HCT116 (cell line): ENCODE results near the gene BCL11A. TPM values are rescaled to one million over a fixed set of nuclear protein-coding genes. Genes with fewer than 3 reads are reported as not detected.

Experiments used
- ATAC-seq: fragments of 200-7000 bp; cut with Tn5 transposase; 2 replicates; pipeline ENCODE4 v1.9.1; 2020; ENCODE audit warnings: mild to moderate bottlenecking, moderate library complexity
- BruUV-seq: library from RNA; stranded (reverse); fragments of 400-500 nt; replicated peaks from 2 replicates; lab custom pipeline; 2021; lab: Mats Ljungman, UMichigan
- CTCF ChIA-PET: fragments of 300-600 bp; sonication (Branson Sonifier 250); formaldehyde crosslinking; loops from one replicate; lab custom pipeline; 2021; ENCODE audit warnings: antibody characterized with exemption; lab: Charles Lee
- POLR2A ChIA-PET: fragments of 300-600, 350-600 bp; sonication (Branson Sonifier 250); formaldehyde crosslinking; loops from one replicate; lab custom pipeline; 2021; ENCODE audit warnings: antibody characterized with exemption; lab: Charles Lee
- RAD21 ChIA-PET, 2 experiments: fragments of 300-600 bp; sonication (Branson Sonifier 250); formaldehyde crosslinking; loops; one replicate each; lab custom pipeline; 2023; ENCODE audit warnings: low total read pairs in 2 of 2; ENCODE audit not compliant: uncharacterized antibody in 2 of 2, unreplicated experiment in 2 of 2, low non-redundant PET in 1 of 2; lab: Charles Lee
- DNase-seq: peaks from one replicate; pipeline ENCODE4 v3.0.0-alpha.2; 2010; ENCODE audit warnings: low read depth, low spot score
- H2AFZ ChIP-seq: fragments of 200-600 bp; shearing (Covaris generic), sonication (generic); 2 replicates; pipeline ENCODE4 v1.6.1; 2017; ENCODE audit warnings: low read depth, mixed run types, mixed read lengths, antibody characterized with exemption, low read length; ENCODE audit not compliant: poor library complexity, severe bottlenecking
- H3K27ac ChIP-seq: 2 replicates; pipeline ENCODE4 v1.5.1; 2012; ENCODE audit warnings: low read depth, low read length
- H3K27me3 ChIP-seq: fragments of 200-600 bp; sonication (generic); 2 replicates; pipeline ENCODE4 v1.6.1; 2016; ENCODE audit warnings: mixed run types, low read length, mixed read lengths; ENCODE audit not compliant: insufficient read depth
- H3K36me3 ChIP-seq, 2 experiments: fragments of 200-500 bp in 1 of 2; fragments of 200-600 bp in 1 of 2; sonication (Bioruptor generic) in 1 of 2; sonication (generic) in 1 of 2; 2 replicates each; pipeline versions ENCODE4 v1.5.1 to v1.6.1; 2014 to 2016; ENCODE audit warnings: low read length in 2 of 2, inconsistent platforms in 1 of 2, mixed read lengths in 1 of 2, mixed run types in 1 of 2; ENCODE audit not compliant: insufficient read depth in 2 of 2, control insufficient read depth in 1 of 2
- H3K4me1 ChIP-seq, 2 experiments: fragments of 200-600 bp in 1 of 2; sonication (generic) in 1 of 2; 2 replicates each; pipeline versions ENCODE4 v1.5.1 to v1.6.1; 2012 to 2017; ENCODE audit warnings: low read length in 2 of 2, inconsistent platforms in 1 of 2, mild to moderate bottlenecking in 1 of 2, mixed read lengths in 1 of 2, mixed run types in 1 of 2, moderate library complexity in 1 of 2; ENCODE audit not compliant: insufficient read depth in 2 of 2, control insufficient read depth in 1 of 2
- H3K4me2 ChIP-seq: fragments of 200-600 bp; sonication (generic); 2 replicates; pipeline ENCODE4 v1.6.1; 2017; ENCODE audit warnings: mixed run types, low read length, mixed read lengths
- H3K4me3 ChIP-seq, 2 experiments: fragments of 200-600 bp in 1 of 2; sonication (generic) in 1 of 2; replicated peaks in 1 of 2; 2 replicates each; pipeline ENCODE4 v1.5.1; 2011 to 2016; ENCODE audit warnings: low read length in 2 of 2, control low read depth in 1 of 2, low read depth in 1 of 2, mild to moderate bottlenecking in 1 of 2, mixed read lengths in 1 of 2, mixed run types in 1 of 2
- H3K79me2 ChIP-seq: fragments of 200-600 bp; sonication (generic); 2 replicates; pipeline ENCODE4 v1.6.1; 2017; ENCODE audit warnings: mild to moderate bottlenecking, mixed run types, low read length, moderate library complexity, mixed read lengths; ENCODE audit not compliant: insufficient read depth
- H3K9ac ChIP-seq: fragments of 200-600 bp; sonication (generic); 2 replicates; pipeline ENCODE4 v1.6.1; 2016; ENCODE audit warnings: low read length, mixed read lengths
- H3K9me2 ChIP-seq: fragments of 200-600 bp; sonication (generic), shearing (Covaris generic); 2 replicates; pipeline ENCODE4 v1.6.1; 2017; ENCODE audit warnings: mixed run types, mild to moderate bottlenecking, moderate library complexity; ENCODE audit not compliant: insufficient read depth
- H3K9me3 ChIP-seq, 2 experiments: fragments of 200-500 bp in 1 of 2; fragments of 200-600 bp in 1 of 2; sonication (Bioruptor generic) in 1 of 2; sonication (generic) in 1 of 2; 2 replicates each; pipeline ENCODE4 v1.6.1; 2014 to 2017; ENCODE audit warnings: low read length in 2 of 2, mixed read lengths in 2 of 2, inconsistent platforms in 1 of 2, low read depth in 1 of 2, mild to moderate bottlenecking in 1 of 2, mixed run types in 1 of 2, moderate library complexity in 1 of 2; ENCODE audit not compliant: control insufficient read depth in 1 of 2, insufficient read depth in 1 of 2
- H4K20me1 ChIP-seq: fragments of 200-600 bp; sonication (generic), shearing (Covaris generic); 2 replicates; pipeline ENCODE4 v1.6.1; 2017; ENCODE audit warnings: mixed run types, mild to moderate bottlenecking, moderate library complexity; ENCODE audit not compliant: insufficient read depth
- CBX3 ChIP-seq: IDR thresholded peaks from 2 replicates; pipeline ENCODE4 v1.6.1; 2012; ENCODE audit warnings: low read depth
- CEBPB ChIP-seq: IDR thresholded peaks from 2 replicates; pipeline ENCODE4 v1.6.1; 2012; ENCODE audit warnings: low read depth
- CTCF ChIP-seq, 3 experiments: fragments of 200-600 bp in 1 of 3; sonication (generic) in 1 of 3; IDR thresholded peaks in 2 of 3; conservative IDR thresholded peaks in 1 of 3; 2 replicates each; pipeline ENCODE4 v1.5.1; 2012 to 2017; ENCODE audit warnings: low read depth in 2 of 3, low read length in 2 of 3, antibody characterized with exemption in 1 of 3, borderline replicate concordance in 1 of 3, control low read depth in 1 of 3, mild to moderate bottlenecking in 1 of 3, mixed read lengths in 1 of 3, mixed run types in 1 of 3, moderate library complexity in 1 of 3; ENCODE audit not compliant: insufficient read depth in 1 of 3
- EGR1 ChIP-seq: IDR thresholded peaks from 2 replicates; pipeline ENCODE4 v1.6.1; 2012; ENCODE audit warnings: low read depth
- ELF1 ChIP-seq: IDR thresholded peaks from 2 replicates; pipeline ENCODE4 v1.6.1; 2012; ENCODE audit warnings: low read depth, borderline replicate concordance
- EZH2 ChIP-seq: fragments of 200-600 bp; sonication (generic); IDR thresholded peaks from 2 replicates; pipeline ENCODE4 v1.6.1; 2017; ENCODE audit warnings: antibody characterized with exemption, mixed run types
- FOSL1 ChIP-seq: IDR thresholded peaks from 2 replicates; pipeline ENCODE4 v1.6.1; 2012; ENCODE audit warnings: low read depth
- JUND ChIP-seq: IDR thresholded peaks from 2 replicates; pipeline ENCODE4 v1.6.1; 2012
- MAX ChIP-seq: IDR thresholded peaks from 2 replicates; pipeline ENCODE4 v1.6.1; 2012
- POLR2A ChIP-seq: IDR thresholded peaks from 2 replicates; pipeline ENCODE4 v1.7.0; 2011; ENCODE audit warnings: borderline replicate concordance; ENCODE audit not compliant: insufficient read depth, insufficient read length; ENCODE audit errors: extremely low read depth
- POLR2AphosphoS5 ChIP-seq: IDR thresholded peaks from 2 replicates; pipeline ENCODE4 v1.6.1; 2011; ENCODE audit warnings: mild to moderate bottlenecking, low read depth, low read length, moderate library complexity
- RAD21 ChIP-seq: IDR thresholded peaks from 2 replicates; pipeline ENCODE4 v1.6.1; 2012; ENCODE audit warnings: low read depth, mild to moderate bottlenecking
- REST ChIP-seq: IDR thresholded peaks from 2 replicates; pipeline ENCODE4 v1.6.1; 2012; ENCODE audit warnings: low read depth
- SIN3A ChIP-seq: IDR thresholded peaks from 2 replicates; pipeline ENCODE4 v1.6.1; 2012; ENCODE audit warnings: low read depth
- SRF ChIP-seq: IDR thresholded peaks from 2 replicates; pipeline ENCODE4 v1.6.1; 2012; ENCODE audit warnings: low read depth
- YY1 ChIP-seq: IDR thresholded peaks from 2 replicates; pipeline ENCODE4 v1.6.1; 2011; ENCODE audit warnings: low read length, low read depth, moderate library complexity, mild to moderate bottlenecking; ENCODE audit not compliant: insufficient replicate concordance; ENCODE audit errors: extremely low read depth
- ZBTB33 ChIP-seq: IDR thresholded peaks from 2 replicates; pipeline ENCODE4 v1.6.1; 2011; ENCODE audit warnings: mild to moderate bottlenecking, low read length, moderate library complexity; ENCODE audit not compliant: insufficient replicate concordance; ENCODE audit errors: extremely low read depth
- ZNF274 ChIP-seq: fragments of 200-500 bp; sonication (Bioruptor generic); IDR thresholded peaks from 2 replicates; pipeline ENCODE4 v1.6.1; 2014; ENCODE audit warnings: mild to moderate bottlenecking, low read depth, low read length, inconsistent platforms
- intact Hi-C: fragments of 100-400 bp; cut with micrococcal nuclease; formaldehyde crosslinking; loops from 2 replicates; pipeline ENCODE4 v1.10.0; 2022
- total RNA-seq: library from RNA; stranded (reverse); gene quantifications from one replicate; pipeline ENCODE4 v1.2.1, GENCODE V29; 2021; ENCODE audit not compliant: unreplicated experiment

Gene BCL11A
- total RNA-seq, 1 experiment from 2014 or later, result 0.71 TPM

GRCh38 chr2:60529136-60529784, 24.2 kb downstream of the BCL11A start:
- Histone ChIP-seq H3K36me3 (no peaks in the 10 kb centered on the region), H3K4me3 (no peak overlapping the region), H2AFZ (no peak overlapping the region), H3K27ac (no peak overlapping the region), H3K9me2 (no peaks in the 10 kb centered on the region), H3K27me3 (peaks cover 69% of the 10 kb centered on the region), H3K9ac (no peak overlapping the region), H3K4me1 (no peaks in the 10 kb centered on the region), H3K79me2 (no peaks in the 10 kb centered on the region), H3K9me3 (no peaks in the 10 kb centered on the region), H3K4me2 (no peak overlapping the region), H4K20me1 (no peaks in the 10 kb centered on the region; the same call in 1 of the 2 replicates)
- RAD21 ChIA-PET, result no interaction called here
- DNase-seq, result no peak
- CTCF ChIA-PET, result interaction anchor here (0.5 kb wide), 1 partner anchor 37 kb away, joined by 3 read pairs; no protein-coding TSS in a partner anchor
- intact Hi-C loops, result no loop called here
- BruUV-seq, result no TSS peak
- TF ChIP-seq RAD21, result no peak
- no peak for TF ChIP-seq SIN3A
- TF ChIP-seq CBX3, result no peak
- TF ChIP-seq JUND, result no peak
- no peak for TF ChIP-seq ZBTB33
- TF ChIP-seq ZNF274, result no peak
- no peak for TF ChIP-seq CTCF (IDR thresholded peaks at IDR 0.05 in 2 of 3, conservative IDR thresholded peaks at IDR 0.05 in 1 of 3; ENCODE audit: borderline replicate concordance in 1 of 3, insufficient read depth in 1 of 3, low read depth in 2 of 3, low read length in 2 of 3)
- TF ChIP-seq YY1, result no peak
- TF ChIP-seq POLR2AphosphoS5, result no peak
- no peak for TF ChIP-seq SRF
- TF ChIP-seq MAX, result no peak
- no peak for TF ChIP-seq FOSL1
- TF ChIP-seq ELF1, result no peak
- TF ChIP-seq EGR1, result no peak
- TF ChIP-seq CEBPB, result no peak
- no peak for TF ChIP-seq EZH2
- TF ChIP-seq POLR2A, result no peak
- no peak for TF ChIP-seq REST
- no peak for ATAC-seq
- POLR2A ChIA-PET, result no interaction called here
